GM19452 (cell line): Measurements from ENCODE around the gene OLFML2A.

Experiments used
- ATAC-seq: cut with Tn5 transposase; IDR thresholded peaks from one replicate; pipeline ENCODE4 v1.9.1; 2021; ENCODE audit not compliant: unreplicated experiment

OLFML2A gene

GRCh38 chr9:124794902-124795491 lies 18.1 kb downstream of the OLFML2A start:
- ATAC-seq, result no peak

GRCh38 chr9:124795881-124796431 lies 19.0 kb downstream of the OLFML2A start:
- ATAC-seq, result no peak

GRCh38 chr9:124797343-124798103 lies 20.6 kb downstream of the OLFML2A start:
- ATAC-seq, result no peak

GRCh38 chr9:124799274-124800006 lies 22.5 kb downstream of the OLFML2A start:
- no peak for ATAC-seq

- ATAC-seq, result no peak
Observed at GRCh38 chr9:124800306-124801259, 23.6 kb downstream of the OLFML2A start.

GRCh38 chr9:124801356-124801755 lies 24.4 kb downstream of the OLFML2A start:
- no peak for ATAC-seq

GRCh38 chr9:124802426-124802825 lies 25.5 kb downstream of the OLFML2A start:
- ATAC-seq, result no peak

GRCh38 chr9:124803911-124804310 lies 27.0 kb downstream of the OLFML2A start:
- ATAC-seq, result no peak

GRCh38 chr9:124805186-124805585 lies 28.3 kb downstream of the OLFML2A start:
- no peak for ATAC-seq

GRCh38 chr9:124808246-124808956 lies 31.5 kb downstream of the OLFML2A start:
- no peak for ATAC-seq

- no peak for ATAC-seq
Observed at GRCh38 chr9:124809211-124809610, 32.3 kb downstream of the OLFML2A start.

GRCh38 chr9:124809741-124810500 lies 33.0 kb downstream of the OLFML2A start:
- ATAC-seq, result no peak

- no peak for ATAC-seq
Observed at GRCh38 chr9:124810663-124811355, 33.9 kb downstream of the OLFML2A start.

GRCh38 chr9:124812441-124812876 lies 35.5 kb downstream of the OLFML2A start:
- ATAC-seq, result no peak

GRCh38 chr9:124813041-124813440 lies 36.1 kb downstream of the OLFML2A start:
- no peak for ATAC-seq

GRCh38 chr9:124813501-124814163 lies 36.7 kb downstream of the OLFML2A start:
- ATAC-seq, result no peak

GRCh38 chr9:124814164-124814535 lies 37.2 kb downstream of the OLFML2A start:
- no peak for ATAC-seq

- no peak for ATAC-seq
Observed at GRCh38 chr9:124815601-124816000, 38.7 kb downstream of the OLFML2A start.
